RWPE2 (cell line): ENCODE results near the gene UBXN2A.

ENCODE experiments used
- ATAC-seq: fragments of 200-7000 bp; cut with Tn5 transposase; 3 replicates; pipeline ENCODE4 v1.9.1; 2021; ENCODE audit warnings: low read depth
- DNase-seq: peaks from one replicate; pipeline ENCODE4 v3.0.0-alpha.2; 2020; ENCODE audit warnings: low spot score
- H3K27ac ChIP-seq: fragments of 450-650 bp; 2 replicates; pipeline ENCODE4 v1.5.1; 2017; ENCODE audit warnings: mild to moderate bottlenecking; ENCODE audit not compliant: poor library complexity, severe bottlenecking
- H3K27me3 ChIP-seq: fragments of 250-450 bp; sonication (Bioruptor Pico); 2 replicates; pipeline ENCODE4 v1.5.1; 2021; ENCODE audit warnings: mild to moderate bottlenecking, moderate library complexity; ENCODE audit not compliant: insufficient read depth, poor library complexity, severe bottlenecking
- H3K36me3 ChIP-seq: fragments of 250-450 bp; sonication (Bioruptor Pico); 2 replicates; pipeline ENCODE4 v1.5.1; 2020; ENCODE audit warnings: low read depth, mild to moderate bottlenecking, moderate library complexity
- H3K4me1 ChIP-seq: fragments of 250-450 bp; sonication (Bioruptor Pico); 2 replicates; pipeline ENCODE4 v1.5.1; 2021; ENCODE audit warnings: mild to moderate bottlenecking, moderate library complexity; ENCODE audit not compliant: insufficient read depth, poor library complexity, severe bottlenecking
- H3K4me3 ChIP-seq: fragments of 250-450 bp; sonication (Bioruptor Pico); 2 replicates; pipeline ENCODE4 v1.5.1; 2021; ENCODE audit warnings: mild to moderate bottlenecking, moderate library complexity; ENCODE audit not compliant: severe bottlenecking
- H3K9me3 ChIP-seq: fragments of 250-450 bp; sonication (Bioruptor Pico); 2 replicates; pipeline ENCODE4 v1.5.1; 2021; ENCODE audit warnings: mild to moderate bottlenecking, moderate library complexity; ENCODE audit not compliant: severe bottlenecking
- CTCF ChIP-seq: fragments of 450-650 bp; IDR thresholded peaks from one replicate; pipeline ENCODE4 v1.5.1; 2017; ENCODE audit warnings: mild to moderate bottlenecking, moderate library complexity; ENCODE audit not compliant: poor library complexity, severe bottlenecking

UBXN2A gene

GRCh38 chr2:23903034-23903433 is 37.2 kb upstream of the UBXN2A start:
- Histone ChIP-seq H3K27me3 (no peaks in the 10 kb centered on the region), H3K27ac (no peak overlapping the region), H3K9me3 (no peaks in the 10 kb centered on the region), H3K4me3 (no peak overlapping the region), H3K4me1 (peaks cover 31% of the 10 kb centered on the region), H3K36me3 (no peaks in the 10 kb centered on the region)
- no peak for DNase-seq
- ATAC-seq = no peak
- no peak for TF ChIP-seq CTCF

GRCh38 chr2:23904215-23904614 is 36.0 kb upstream of the UBXN2A start:
- no peaks in the 10 kb centered on the region for H3K36me3 ChIP-seq
- DNase-seq = no peak
- no peak overlapping the region for H3K4me3 ChIP-seq

GRCh38 chr2:23904692-23905091 is 35.6 kb upstream of the UBXN2A start:
- H3K36me3 ChIP-seq = no peaks in the 10 kb centered on the region
- no peak for TF ChIP-seq CTCF
- H3K4me3 ChIP-seq = no peak overlapping the region
- H3K9me3 ChIP-seq = no peaks in the 10 kb centered on the region
- no peak overlapping the region for H3K27ac ChIP-seq
- ATAC-seq (no peak), DNase-seq (no peak)
- H3K4me1 ChIP-seq = peaks cover 31% of the 10 kb centered on the region
- H3K27me3 ChIP-seq = no peaks in the 10 kb centered on the region

More at GRCh38 chr2:23904215-23904614, 36.0 kb upstream of the UBXN2A start:
- no peak for ATAC-seq
- Histone ChIP-seq H3K27me3 (no peaks in the 10 kb centered on the region), H3K4me1 (peaks cover 31% of the 10 kb centered on the region), H3K27ac (no peak overlapping the region), H3K9me3 (no peaks in the 10 kb centered on the region)
- no peak for TF ChIP-seq CTCF

GRCh38 chr2:23905155-23905554 is 35.1 kb upstream of the UBXN2A start:
- Histone ChIP-seq H3K4me1 (peaks cover 29% of the 10 kb centered on the region), H3K27ac (no peak overlapping the region), H3K4me3 (no peak overlapping the region), H3K36me3 (no peaks in the 10 kb centered on the region), H3K9me3 (no peaks in the 10 kb centered on the region), H3K27me3 (no peaks in the 10 kb centered on the region)
- no peak for TF ChIP-seq CTCF
- DNase-seq (no peak), ATAC-seq (no peak)

GRCh38 chr2:23912054-23912453 is 28.2 kb upstream of the UBXN2A start:
- Histone ChIP-seq H3K36me3 (no peaks in the 10 kb centered on the region), H3K4me1 (no peaks in the 10 kb centered on the region), H3K9me3 (no peaks in the 10 kb centered on the region), H3K27ac (no peak overlapping the region), H3K27me3 (no peaks in the 10 kb centered on the region), H3K4me3 (no peak overlapping the region)
- no peak; the same call in 2 of the 3 replicates for ATAC-seq
- no peak for TF ChIP-seq CTCF
- DNase-seq = no peak
